HEK293 (cell line): Measurements from ENCODE around the gene NKAPL.

Experiments
- CTCF ChIP-seq: fragments of 450-650 bp; formaldehyde crosslinking; IDR thresholded peaks from 2 replicates; pipeline ENCODE4 v1.5.1; 2016; ENCODE audit warnings: missing biosample characterization, missing genetic modification characterization
- IKZF3 ChIP-seq: fragments of 450-650 bp; IDR thresholded peaks from 2 replicates; pipeline ENCODE4 v1.5.0; 2018; ENCODE audit warnings: missing biosample characterization, mild to moderate bottlenecking, missing genetic modification characterization, moderate library complexity
- INSM2 ChIP-seq: fragments of 450-650 bp; formaldehyde crosslinking; IDR thresholded peaks from 2 replicates; pipeline ENCODE4 v1.5.1; 2016; ENCODE audit warnings: missing biosample characterization, missing genetic modification characterization
- KLF17 ChIP-seq: fragments of 450-650 bp; formaldehyde crosslinking; IDR thresholded peaks from 2 replicates; pipeline ENCODE4 v1.5.1; 2016; ENCODE audit warnings: missing biosample characterization, missing genetic modification characterization
- OVOL3 ChIP-seq: fragments of 450-650 bp; formaldehyde crosslinking; IDR thresholded peaks from 2 replicates; pipeline ENCODE4 v1.5.1; 2016; ENCODE audit warnings: missing biosample characterization, missing genetic modification characterization
- PBX3 ChIP-seq: sonication (generic); formaldehyde crosslinking; IDR thresholded peaks from 2 replicates; pipeline ENCODE4 v1.8.1; 2022; ENCODE audit warnings: mild to moderate bottlenecking, moderate library complexity, missing genetic modification reagents
- PRDM1 ChIP-seq: fragments of 450-650 bp; formaldehyde crosslinking; IDR thresholded peaks from 2 replicates; pipeline ENCODE4; 2016; ENCODE audit warnings: missing biosample characterization, missing genetic modification characterization
- SP2 ChIP-seq: fragments of 450-650 bp; formaldehyde crosslinking; IDR thresholded peaks from 2 replicates; pipeline ENCODE4 v1.5.1; 2016; ENCODE audit warnings: missing biosample characterization, missing genetic modification characterization
- WT1 ChIP-seq: fragments of 450-650 bp; formaldehyde crosslinking; IDR thresholded peaks from 2 replicates; pipeline ENCODE4 v1.5.1; 2016; ENCODE audit warnings: missing biosample characterization, missing genetic modification characterization
- ZBTB26 ChIP-seq: fragments of 450-650 bp; formaldehyde crosslinking; optimal IDR thresholded peaks from 2 replicates; pipeline ENCODE3; 2016; ENCODE audit warnings: missing biosample characterization, mild to moderate bottlenecking, missing genetic modification characterization
- ZBTB7A ChIP-seq: fragments of 450-650 bp; formaldehyde crosslinking; IDR thresholded peaks from 2 replicates; pipeline ENCODE4 v1.5.1; 2016; ENCODE audit warnings: low read depth, missing biosample characterization, missing genetic modification characterization
- ZFP37 ChIP-seq: fragments of 450-650 bp; formaldehyde crosslinking; IDR thresholded peaks from 2 replicates; pipeline ENCODE4 v1.5.1; 2016; ENCODE audit warnings: missing biosample characterization, missing genetic modification characterization
- ZIC2 ChIP-seq: fragments of 450-650 bp; formaldehyde crosslinking; IDR thresholded peaks from 2 replicates; pipeline ENCODE4 v1.5.1; 2016; ENCODE audit warnings: missing biosample characterization, missing genetic modification characterization
- ZNF112 ChIP-seq: fragments of 450-650 bp; formaldehyde crosslinking; IDR thresholded peaks from 2 replicates; pipeline ENCODE4 v1.5.0; 2017; ENCODE audit warnings: missing biosample characterization, missing genetic modification characterization
- ZNF148 ChIP-seq: fragments of 450-650 bp; formaldehyde crosslinking; IDR thresholded peaks from 2 replicates; pipeline ENCODE4 v1.5.0; 2017; ENCODE audit warnings: missing biosample characterization, missing genetic modification characterization, borderline replicate concordance
- ZNF169 ChIP-seq: fragments of 450-650 bp; formaldehyde crosslinking; IDR thresholded peaks from 2 replicates; pipeline ENCODE4 v1.5.1; 2016; ENCODE audit warnings: missing biosample characterization, missing genetic modification characterization
- ZNF2 ChIP-seq: fragments of 450-650 bp; formaldehyde crosslinking; IDR thresholded peaks from 2 replicates; pipeline ENCODE4 v1.5.1; 2016; ENCODE audit warnings: missing biosample characterization, missing genetic modification characterization
- ZNF302 ChIP-seq: fragments of 450-650 bp; formaldehyde crosslinking; IDR thresholded peaks from 2 replicates; pipeline ENCODE4 v1.5.1; 2016; ENCODE audit warnings: missing biosample characterization, missing genetic modification characterization, low read depth
- ZNF341 ChIP-seq: fragments of 450-650 bp; formaldehyde crosslinking; IDR thresholded peaks from 2 replicates; pipeline ENCODE4; 2016; ENCODE audit warnings: low read depth, missing biosample characterization, missing genetic modification characterization
- ZNF394 ChIP-seq: fragments of 450-650 bp; formaldehyde crosslinking; IDR thresholded peaks from 2 replicates; pipeline ENCODE4 v1.5.1; 2016; ENCODE audit warnings: missing biosample characterization, missing genetic modification characterization, mild to moderate bottlenecking, moderate library complexity, borderline replicate concordance
- ZNF416 ChIP-seq: fragments of 450-650 bp; formaldehyde crosslinking; IDR thresholded peaks from 2 replicates; pipeline ENCODE4 v1.5.1; 2016; ENCODE audit warnings: missing biosample characterization, missing genetic modification characterization
- ZNF544 ChIP-seq: fragments of 450-650 bp; formaldehyde crosslinking; IDR thresholded peaks from 2 replicates; pipeline ENCODE4 v1.5.0; 2017; ENCODE audit warnings: missing biosample characterization, missing genetic modification characterization
- ZNF571 ChIP-seq: fragments of 450-650 bp; formaldehyde crosslinking; IDR thresholded peaks from 2 replicates; pipeline ENCODE4 v1.5.0; 2017; ENCODE audit warnings: missing biosample characterization, missing genetic modification characterization
- ZNF596 ChIP-seq: fragments of 450-650 bp; IDR thresholded peaks from 2 replicates; pipeline ENCODE4 v1.5.0; 2018; ENCODE audit warnings: missing biosample characterization, mild to moderate bottlenecking, missing genetic modification characterization, moderate library complexity
- ZNF629 ChIP-seq: fragments of 450-650 bp; formaldehyde crosslinking; IDR thresholded peaks from 2 replicates; pipeline ENCODE4 v1.5.1; 2017; ENCODE audit warnings: missing biosample characterization, missing genetic modification characterization
- ZNF654 ChIP-seq: fragments of 450-650 bp; formaldehyde crosslinking; IDR thresholded peaks from 2 replicates; pipeline ENCODE4 v1.5.1; 2016; ENCODE audit warnings: low read depth, missing biosample characterization, missing genetic modification characterization
- ZNF692 ChIP-seq: fragments of 450-650 bp; formaldehyde crosslinking; IDR thresholded peaks from 2 replicates; pipeline ENCODE4 v1.5.1; 2016; ENCODE audit warnings: missing biosample characterization, missing genetic modification characterization
- ZNF76 ChIP-seq: fragments of 450-650 bp; formaldehyde crosslinking; IDR thresholded peaks from 2 replicates; pipeline ENCODE4; 2016; ENCODE audit warnings: low read depth, missing biosample characterization, missing genetic modification characterization, borderline replicate concordance

NKAPL gene

GRCh38 chr6:28252009-28252975, 6.8 kb upstream of the NKAPL start, which contains the start of gene ZKSCAN4 (continued):
- TF ChIP-seq ZBTB26 (tag by site-specific recombination), result no peak
- TF ChIP-seq ZNF302, result no peak
- no peak for TF ChIP-seq ZNF169
- no peak for TF ChIP-seq ZBTB7A (tag by site-specific recombination)
- peak; percentile 68; the same call in 1 of the 2 replicates for TF ChIP-seq ZNF394 (tag by site-specific recombination)
- TF ChIP-seq ZNF2, result peak; percentile 63; the same call in 1 of the 2 replicates
- TF ChIP-seq ZNF654, result no peak
- no peak for TF ChIP-seq ZNF112 (tag by site-specific recombination)
- peak; percentile 61; the same call in 1 of the 2 replicates for TF ChIP-seq IKZF3 (tag by site-specific recombination)
- no peak for TF ChIP-seq ZNF148
- TF ChIP-seq CTCF (tag by site-specific recombination), result no peak
- no peak for TF ChIP-seq ZNF596 (tag by site-specific recombination)
- no peak for TF ChIP-seq WT1 (tag by site-specific recombination)
- TF ChIP-seq KLF17 (tag by site-specific recombination), result peak; percentile 56; the same call in 1 of the 2 replicates
- 0 out of 2 replicates have a peak, but pooled peaks have one; percentile 54 for TF ChIP-seq PBX3 (CRISPR knock-in tag)
- TF ChIP-seq OVOL3 (tag by site-specific recombination), result no peak
- TF ChIP-seq ZNF76 (tag by site-specific recombination), result peak; percentile 73; the same call in 1 of the 2 replicates
- TF ChIP-seq ZNF416 (tag by site-specific recombination), result no peak
- TF ChIP-seq ZNF692, result peak; percentile 63
- TF ChIP-seq ZNF341 (tag by site-specific recombination), result no peak
- peak; percentile 91 for TF ChIP-seq PRDM1
- peak; percentile 67; the same call in 1 of the 2 replicates for TF ChIP-seq ZNF629 (tag by site-specific recombination)
- TF ChIP-seq ZNF544 (tag by site-specific recombination), result no peak
- TF ChIP-seq INSM2 (tag by site-specific recombination), result peak; percentile 24; the same call in 1 of the 2 replicates
- no peak for TF ChIP-seq ZFP37 (tag by site-specific recombination)
- peak; percentile 79 for TF ChIP-seq SP2 (tag by site-specific recombination)
- TF ChIP-seq ZIC2, result no peak
- no peak for TF ChIP-seq ZNF571 (tag by site-specific recombination)
